ENCODE results near the gene TMED10.

TMED10 gene

GRCh38 chr14:75140620-75141019 is 35.8 kb downstream of the TMED10 start:
- H3K36me3 ChIP-seq (ENCODE audit: control insufficient read depth in 2 of 2, insufficient read depth in 1 of 2, low read length in 2 of 2), result peaks cover 3 to 15% of the 10 kb centered on the region in 2 experiments
- ChIA-PET CTCF (interaction anchor here (0.6 to 3.8 kb wide), 7 partner anchors 9 to 437 kb away, joined by 3 to 20 read pairs (median 3); no protein-coding TSS in a partner anchor), POLR2A (no interaction called here)
- TF ChIP-seq ZNF121 (tag by site-specific recombination; IDR thresholded peaks at IDR 0.05), result peak; percentile 59
- TF ChIP-seq ZNF112 (tag by site-specific recombination; IDR thresholded peaks at IDR 0.05), result no peak
- TF ChIP-seq ZNF155 (tag by site-specific recombination; IDR thresholded peaks at IDR 0.05), result no peak
- no peak overlapping the region for H3K4me3 ChIP-seq (ENCODE audit: low read depth, low read length)
- H3K4me1 ChIP-seq (ENCODE audit: control insufficient read depth, insufficient read depth, low read length), result 0 out of 2 replicates have a peak, but pooled peaks cover 3% of the 10 kb centered on the region
- H3K27ac ChIP-seq (ENCODE audit: extremely low read depth, low read depth, low read length), result no peak overlapping the region
- H3K9me3 ChIP-seq (ENCODE audit: control insufficient read depth, insufficient read depth, low read depth, low read length), result no peaks in the 10 kb centered on the region

- H3K9me3 ChIP-seq (ENCODE audit: control insufficient read depth, insufficient read depth, low read depth, low read length), result no peaks in the 10 kb centered on the region
- H3K27ac ChIP-seq (ENCODE audit: extremely low read depth, low read depth, low read length), result no peak overlapping the region
- TF ChIP-seq FEZF1 (tag by site-specific recombination; IDR thresholded peaks at IDR 0.05), result no peak
- TF ChIP-seq ZFP3 (tag by site-specific recombination; IDR thresholded peaks at IDR 0.05; ENCODE audit: low read depth), result no peak
- no peak for TF ChIP-seq ZNF514 (tag by site-specific recombination; IDR thresholded peaks at IDR 0.05)
- TF ChIP-seq IKZF3 (tag by site-specific recombination; IDR thresholded peaks at IDR 0.05), result no peak
- no peak for TF ChIP-seq ZBTB26 (tag by site-specific recombination; optimal IDR thresholded peaks at IDR 0.05)
- no peak for TF ChIP-seq ZNF16 (tag by site-specific recombination; IDR thresholded peaks at IDR 0.05; ENCODE audit: low read depth)
- TF ChIP-seq ZNF654 (tag by site-specific recombination; IDR thresholded peaks at IDR 0.05; ENCODE audit: low read depth), result no peak
- TF ChIP-seq ZNF621 (tag by site-specific recombination; IDR thresholded peaks at IDR 0.05), result no peak
- no peak for TF ChIP-seq ZBTB17 (tag by site-specific recombination; IDR thresholded peaks at IDR 0.05)
- no peak for TF ChIP-seq PATZ1 (tag by site-specific recombination; IDR thresholded peaks at IDR 0.05)
- no peak for TF ChIP-seq ZBTB10 (tag by site-specific recombination; IDR thresholded peaks at IDR 0.05)
- no peak for TF ChIP-seq HOXD13 (CRISPR knock-in tag; IDR thresholded peaks at IDR 0.05; ENCODE audit: borderline replicate concordance)
- no peak for TF ChIP-seq SETDB1 (IDR thresholded peaks at IDR 0.05; ENCODE audit: insufficient read length, low read length)
- TF ChIP-seq ZNF660 (tag by site-specific recombination; IDR thresholded peaks at IDR 0.05), result no peak
- no peak for TF ChIP-seq ZNF221 (tag by site-specific recombination; IDR thresholded peaks at IDR 0.05; ENCODE audit: borderline replicate concordance)
- no peak for TF ChIP-seq ZNF747 (tag by site-specific recombination; IDR thresholded peaks at IDR 0.05)
- H3K4me3 ChIP-seq (ENCODE audit: low read depth, low read length), result no peak overlapping the region
- ChIA-PET CTCF (interaction anchor here (0.7 to 5.4 kb wide), 2 partner anchors 156 to 308 kb away, joined by 6 to 31 read pairs; no protein-coding TSS in a partner anchor), POLR2A (interaction anchor here (1.5 kb wide), 1 partner anchor 12 kb away, joined by 6 read pairs; the partner anchor contains the start of gene NEK9)
- H3K4me1 ChIP-seq (ENCODE audit: control insufficient read depth, insufficient read depth, low read length), result 0 out of 2 replicates have a peak, but pooled peaks cover 3% of the 10 kb centered on the region
- peaks cover 5 to 20% of the 10 kb centered on the region in 2 experiments for H3K36me3 ChIP-seq (ENCODE audit: control insufficient read depth in 2 of 2, insufficient read depth in 1 of 2, low read length in 2 of 2)
Observed at GRCh38 chr14:75139185-75139584, 37.2 kb downstream of the TMED10 start.
